Choroid plexus epithelial cell (primary cell): ENCODE results near the gene HOMER1.
A peak's percentile ranks its signal among the peaks of the same experiment; 100 is the strongest.

ENCODE experiments used
- DNase-seq: peaks from one replicate; pipeline ENCODE4 v3.0.0-alpha.2; 2010; ENCODE audit warnings: low read depth
- H3K4me3 ChIP-seq: 2 replicates; pipeline ENCODE4 v1.5.1; 2011; ENCODE audit warnings: low read depth, mild to moderate bottlenecking, control low read depth, low read length, moderate library complexity
- CTCF ChIP-seq: conservative IDR thresholded peaks from 2 replicates; pipeline ENCODE4 v1.5.1; 2011; ENCODE audit warnings: low read depth, mild to moderate bottlenecking, control low read depth, inconsistent platforms, low read length, moderate library complexity

The HOMER1 gene

DNA sequence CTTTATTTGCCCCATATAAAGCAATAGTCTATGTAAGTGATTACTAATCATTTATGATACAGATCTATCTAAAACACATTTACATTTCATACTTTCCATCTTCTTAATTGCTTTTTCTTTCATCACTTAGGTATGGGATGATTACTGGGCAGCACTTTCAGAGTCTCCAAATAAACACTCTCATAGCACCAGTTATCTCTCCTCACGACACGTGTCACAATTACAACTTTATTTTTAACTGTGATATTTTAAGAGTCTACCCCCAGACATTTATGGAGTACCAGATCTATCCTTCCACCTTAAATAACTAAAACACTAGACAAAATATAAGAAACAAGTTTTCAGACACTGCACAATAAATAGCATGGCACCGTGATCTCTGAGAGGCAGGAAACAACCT, 32.9 kb downstream of the HOMER1 start:
- TF ChIP-seq CTCF, result no peak
- DNase-seq, result no peak
- H3K4me3 ChIP-seq, result no peak overlapping the region

GRCh38 chr5:79475152-79475466, 38.8 kb downstream of the HOMER1 start:
- TF ChIP-seq CTCF, result no peak
- no peak for DNase-seq
- no peak overlapping the region for H3K4me3 ChIP-seq

DNA sequence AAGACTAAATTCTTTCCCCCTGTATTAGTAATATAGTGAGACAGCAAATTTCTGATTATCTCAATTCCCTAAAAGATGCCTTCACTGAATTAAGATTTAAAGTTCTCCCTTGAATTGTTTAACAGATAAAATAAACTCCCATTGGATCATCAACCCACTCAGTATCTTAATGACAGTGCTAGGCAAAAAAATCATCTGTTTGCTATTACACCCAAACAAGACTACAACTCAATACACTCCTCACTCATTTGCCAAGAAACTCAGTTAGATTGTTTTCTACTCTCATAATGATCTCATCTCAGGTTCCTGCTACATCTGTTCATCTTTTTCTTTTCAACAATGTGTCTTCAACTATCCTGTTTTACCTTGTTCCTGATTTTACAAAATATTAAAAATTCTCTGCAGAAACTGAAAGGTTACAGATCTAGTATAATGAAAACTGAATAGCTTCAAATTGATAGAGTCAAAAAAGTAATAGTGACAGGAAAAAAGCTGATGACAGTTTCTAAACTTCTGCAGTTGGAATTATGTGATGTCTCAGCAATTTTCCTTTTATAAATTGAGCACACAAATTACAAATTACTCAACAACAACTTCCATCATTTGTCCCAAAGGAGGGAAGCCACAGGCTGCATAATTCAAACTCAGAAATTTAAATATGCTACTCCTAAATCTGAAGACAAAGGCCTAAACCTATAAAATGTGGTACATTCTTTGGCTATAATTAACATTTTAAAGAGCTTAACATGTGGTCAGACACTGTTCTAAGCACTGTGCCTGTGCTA, 39.4 kb downstream of the HOMER1 start:
- no peak overlapping the region for H3K4me3 ChIP-seq
- DNase-seq, result no peak
- no peak for TF ChIP-seq CTCF

GRCh38 chr5:79471556-79471955, 42.4 kb downstream of the HOMER1 start:
- H3K4me3 ChIP-seq, result no peak overlapping the region
- DNase-seq, result no peak
- TF ChIP-seq CTCF, result no peak

- peak; percentile 62 for TF ChIP-seq CTCF
- DNase-seq, result peak; percentile 59
Measured at GRCh38 chr5:79464695-79465332, 49.1 kb downstream of the HOMER1 start.

GRCh38 chr5:79464278-79464677, 49.7 kb downstream of the HOMER1 start:
- H3K4me3 ChIP-seq, result no peak overlapping the region
- TF ChIP-seq CTCF, result no peak
- DNase-seq, result no peak

More at GRCh38 chr5:79464695-79465332, 49.1 kb downstream of the HOMER1 start:
- no peak overlapping the region for H3K4me3 ChIP-seq

GRCh38 chr5:79459626-79460025, 54.3 kb downstream of the HOMER1 start:
- no peak for DNase-seq
- no peak overlapping the region for H3K4me3 ChIP-seq
- no peak for TF ChIP-seq CTCF
